Testis (tissue), 3 donors: Measurements from ENCODE around the gene SPG11. TPM values are rescaled to one million over a fixed set of nuclear protein-coding genes. Genes with fewer than 3 reads are reported as not detected.

Source experiments
- DNase-seq: peaks from one replicate; pipeline ENCODE4 v3.0.0-alpha.2; 2019
- H3K27ac ChIP-seq, 2 donors: fragments of 200-600 bp; sonication (generic); one replicate each; pipeline ENCODE4 v1.5.1; 2019
- H3K27me3 ChIP-seq: fragments of 200-600 bp; sonication (generic); one replicate; pipeline ENCODE4 v1.5.1; 2019
- H3K36me3 ChIP-seq: fragments of 200-600 bp; sonication (generic); one replicate; pipeline ENCODE4 v1.5.1; 2017; ENCODE audit warnings: low read depth; ENCODE audit errors: missing control alignments
- H3K4me1 ChIP-seq: fragments of 200-600 bp; sonication (generic); one replicate; pipeline ENCODE4 v1.5.1; 2019
- H3K4me3 ChIP-seq, 2 donors: fragments of 200-600 bp; sonication (generic); one replicate each; pipeline ENCODE4 v1.5.1; 2017 to 2019
- H3K9me3 ChIP-seq: fragments of 200-600 bp; sonication (generic); one replicate; pipeline ENCODE4 v1.5.1; 2017
- POLR2A ChIP-seq: fragments of 450-650 bp; IDR thresholded peaks from one replicate; pipeline ENCODE4 v1.6.1; 2017; ENCODE audit warnings: antibody characterized with exemption, mild to moderate bottlenecking, moderate library complexity
- WGBS, 2 donors: methylation state at CpG; one replicate each; pipeline ENCODE4 v1.1.5; 2018; 5-methylcytosine and 5-hydroxymethylcytosine counted together
- intact Hi-C: fragments of 100-400 bp; cut with DNase I; formaldehyde crosslinking; loops from one replicate; pipeline ENCODE4 v1.15.1; 2023; ENCODE audit warnings: low total_unique reads
- polyA plus RNA-seq: library from polyadenylated mRNA; stranded (reverse); fragments of 350-450 nt; fragmentation: Illumina TruSeq; extraction: RNeasy Lipid Tissue Mini Kit (QIAGEN cat#74804); gene quantifications from one replicate; pipeline ENCODE4 v1.2.3, GENCODE V29; 2014; ENCODE audit warnings: low read depth, low replicate concordance; ENCODE audit not compliant: insufficient read depth
- total RNA-seq, 2 donors: library from RNA; depleted of rRNA; stranded (reverse); fragments of >200 nt; gene quantifications; one replicate each; pipeline ENCODE4 v1.2.3, GENCODE V29; 2016
- TF ChIP-seq, protein P1 (sequence below), 3 experiments: fragments of 450-650 bp in 2 of 3; fragments of 200-600 bp in 1 of 3; sonication (generic) in 1 of 3; IDR thresholded peaks; one replicate each; pipeline ENCODE4 v1.5.1; 2016 to 2019; ENCODE audit warnings: antibody characterized with exemption in 3 of 3, mild to moderate bottlenecking in 2 of 3, moderate library complexity in 1 of 3

SPG11 gene
- total and polyA plus RNA-seq, 3 donors from 2014 or later, result 89.6 to 137 (median 127) TPM

DNA sequence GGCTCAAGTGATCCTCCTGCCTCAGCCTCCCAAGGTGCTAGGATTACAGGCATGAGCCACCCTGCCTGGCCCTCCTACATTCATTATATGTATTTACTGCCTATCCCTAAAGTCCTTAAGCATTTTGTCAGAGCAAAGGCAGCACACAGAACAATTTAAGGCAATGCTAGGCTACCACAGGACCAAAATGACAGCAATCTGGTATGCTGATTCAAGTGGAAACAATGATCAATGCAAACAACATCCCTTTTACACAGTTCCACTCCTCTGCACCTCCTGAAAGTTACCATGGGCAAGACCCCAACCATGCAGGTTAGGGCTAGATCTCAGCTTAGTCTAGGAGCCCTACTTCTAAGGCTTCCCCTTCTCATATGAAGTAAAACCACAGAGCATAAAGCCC, 40.3 kb downstream of the SPG11 start:
- intact Hi-C loops, result no loop called here

DNA sequence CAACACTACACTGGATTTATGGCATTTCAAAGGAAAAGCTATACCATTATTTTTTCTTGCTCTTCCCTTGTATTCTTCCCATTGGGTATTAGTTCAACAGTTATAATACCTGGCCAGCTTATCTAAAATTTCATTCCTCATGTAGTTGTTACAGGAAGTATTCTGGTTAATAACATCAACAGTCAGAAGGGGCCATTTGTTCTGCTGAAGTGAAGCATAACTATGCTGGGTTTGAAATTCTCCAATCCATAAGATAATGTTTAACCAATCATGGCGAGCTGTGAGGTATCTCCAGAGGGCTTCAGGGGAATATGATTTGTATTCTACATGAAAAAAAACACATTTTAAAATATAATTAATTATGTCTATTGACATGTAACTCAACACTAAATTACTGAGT, 43.4 kb downstream of the SPG11 start:
- Histone ChIP-seq H3K4me1 (no peaks in the 10 kb centered on the region), H3K27me3 (no peaks in the 10 kb centered on the region), H3K9me3 (no peaks in the 10 kb centered on the region), H3K36me3 (no peaks in the 10 kb centered on the region), H3K27ac (no peak overlapping the region), H3K4me3 (no peak overlapping the region)
- TF ChIP-seq, protein P1, sequence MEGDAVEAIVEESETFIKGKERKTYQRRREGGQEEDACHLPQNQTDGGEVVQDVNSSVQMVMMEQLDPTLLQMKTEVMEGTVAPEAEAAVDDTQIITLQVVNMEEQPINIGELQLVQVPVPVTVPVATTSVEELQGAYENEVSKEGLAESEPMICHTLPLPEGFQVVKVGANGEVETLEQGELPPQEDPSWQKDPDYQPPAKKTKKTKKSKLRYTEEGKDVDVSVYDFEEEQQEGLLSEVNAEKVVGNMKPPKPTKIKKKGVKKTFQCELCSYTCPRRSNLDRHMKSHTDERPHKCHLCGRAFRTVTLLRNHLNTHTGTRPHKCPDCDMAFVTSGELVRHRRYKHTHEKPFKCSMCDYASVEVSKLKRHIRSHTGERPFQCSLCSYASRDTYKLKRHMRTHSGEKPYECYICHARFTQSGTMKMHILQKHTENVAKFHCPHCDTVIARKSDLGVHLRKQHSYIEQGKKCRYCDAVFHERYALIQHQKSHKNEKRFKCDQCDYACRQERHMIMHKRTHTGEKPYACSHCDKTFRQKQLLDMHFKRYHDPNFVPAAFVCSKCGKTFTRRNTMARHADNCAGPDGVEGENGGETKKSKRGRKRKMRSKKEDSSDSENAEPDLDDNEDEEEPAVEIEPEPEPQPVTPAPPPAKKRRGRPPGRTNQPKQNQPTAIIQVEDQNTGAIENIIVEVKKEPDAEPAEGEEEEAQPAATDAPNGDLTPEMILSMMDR (IDR thresholded peaks at IDR 0.05), result no peak
- no peak for TF ChIP-seq POLR2A
- 93 to 100% methylated on average over 1 of the region's 1 CpG for WGBS, 2 donors
- DNase-seq, result no peak
- intact Hi-C loops, result no loop called here

More for the DNA sequence above, 40.3 kb downstream of the SPG11 start:
- Histone ChIP-seq H3K4me1 (no peaks in the 10 kb centered on the region), H3K36me3 (no peaks in the 10 kb centered on the region), H3K9me3 (no peaks in the 10 kb centered on the region), H3K4me3 (no peak overlapping the region), H3K27me3 (no peaks in the 10 kb centered on the region), H3K27ac (no peak overlapping the region)
- DNase-seq, result no peak
- TF ChIP-seq POLR2A, result no peak
- TF ChIP-seq, protein P1 (IDR thresholded peaks at IDR 0.05), result no peak

DNA sequence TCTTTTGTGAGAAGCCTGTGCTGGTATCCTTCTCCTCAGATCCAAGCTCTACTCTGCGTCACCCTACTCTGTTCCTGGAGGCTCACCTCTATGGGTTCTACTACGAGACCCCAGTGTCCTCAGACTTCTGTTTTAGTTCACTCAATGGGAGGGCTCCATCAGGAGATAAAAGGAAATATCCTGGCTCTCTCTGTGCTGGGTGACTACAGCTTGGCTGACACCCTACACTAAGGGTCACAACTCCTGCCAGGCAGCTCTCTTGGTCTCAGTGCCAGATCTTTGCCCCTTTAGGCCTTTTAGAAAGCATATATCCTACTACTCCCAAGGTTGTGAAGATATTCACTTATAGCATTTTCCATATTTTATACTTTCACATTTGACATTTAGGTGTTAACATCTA, 46.5 kb downstream of the SPG11 start:
- H3K27ac ChIP-seq, result no peak overlapping the region
- H3K27me3 ChIP-seq, result no peaks in the 10 kb centered on the region
- no peaks in the 10 kb centered on the region for H3K4me1 ChIP-seq
- H3K36me3 ChIP-seq, result no peaks in the 10 kb centered on the region
- intact Hi-C loops, result no loop called here
- no peaks in the 10 kb centered on the region for H3K9me3 ChIP-seq
- no peak overlapping the region for H3K4me3 ChIP-seq
- WGBS, 2 donors, result 97 to 98% methylated on average over 2 of the region's 2 CpGs
- TF ChIP-seq POLR2A, result no peak
- TF ChIP-seq, protein P1 (IDR thresholded peaks at IDR 0.05), result no peak
- no peak for DNase-seq

DNA sequence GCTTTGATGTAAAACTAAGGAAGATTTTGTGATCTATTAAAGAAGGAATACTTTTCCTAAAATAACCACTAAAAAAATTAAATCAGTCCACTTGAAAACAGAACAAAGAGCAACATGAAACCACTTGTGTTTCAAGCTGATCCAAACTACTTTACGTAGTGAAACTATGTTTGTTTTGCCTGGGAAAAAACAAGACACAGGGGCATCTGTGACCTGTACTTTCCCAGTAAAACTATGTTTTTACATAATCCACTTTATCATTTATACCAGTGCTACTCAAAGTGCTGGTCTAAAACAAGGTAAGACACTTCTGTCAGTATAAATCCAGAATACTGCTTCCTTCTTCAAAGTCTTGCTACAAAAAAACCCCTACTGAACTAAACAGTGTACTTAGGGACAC, 56.7 kb downstream of the SPG11 start:
- intact Hi-C loops, result no loop called here
- H3K36me3 ChIP-seq, result no peaks in the 10 kb centered on the region
- no peak for DNase-seq
- 61 to 70% methylated on average over 1 of the region's 1 CpG for WGBS, 2 donors
- no peaks in the 10 kb centered on the region for H3K4me1 ChIP-seq
- TF ChIP-seq POLR2A, result no peak
- TF ChIP-seq, protein P1 (IDR thresholded peaks at IDR 0.05), result no peak
- peak overlapping the region in 1 of 2 donors; percentile 22 for H3K27ac ChIP-seq
- H3K4me3 ChIP-seq, result no peak overlapping the region
- no peaks in the 10 kb centered on the region for H3K9me3 ChIP-seq
- H3K27me3 ChIP-seq, result no peaks in the 10 kb centered on the region

DNA sequence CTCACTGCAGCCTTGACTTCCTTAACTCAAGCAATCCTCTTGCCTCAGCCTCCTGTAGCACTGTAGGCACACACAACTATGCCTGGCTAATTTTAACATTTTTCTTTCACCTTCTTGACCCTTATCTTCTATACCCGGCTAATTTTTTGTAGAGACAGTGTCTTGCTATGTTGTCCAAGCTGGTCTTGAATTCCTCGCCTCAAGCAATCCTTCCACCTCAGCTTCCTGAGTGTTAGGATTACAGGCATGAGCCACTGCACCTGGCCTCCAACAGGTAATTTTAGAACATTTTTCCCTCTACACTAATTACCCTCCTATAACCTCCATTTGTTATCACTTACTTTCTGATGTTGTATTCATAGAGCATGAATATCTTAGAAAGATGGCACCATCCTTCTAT, 60.3 kb downstream of the SPG11 start:
- Histone ChIP-seq H3K4me1 (no peaks in the 10 kb centered on the region), H3K27me3 (no peaks in the 10 kb centered on the region), H3K27ac (no peak overlapping the region), H3K4me3 (no peak overlapping the region), H3K9me3 (no peaks in the 10 kb centered on the region), H3K36me3 (no peaks in the 10 kb centered on the region)
- DNase-seq, result no peak
- intact Hi-C loops, result no loop called here
- WGBS, 2 donors, result 94 to 98% methylated on average over 2 of the region's 2 CpGs
- TF ChIP-seq, protein P1 (IDR thresholded peaks at IDR 0.05), result no peak
- TF ChIP-seq POLR2A, result no peak
